ENCODE results near the gene TOE1. TPM values are rescaled to one million over a fixed set of nuclear protein-coding genes. Genes with fewer than 3 reads are reported as not detected.

The TOE1 gene
- total and polyA plus RNA-seq, 9 of the 15 experiments (the other 6 are each of a cell fraction or from before 2014, with no cell fraction given) = 32.1 to 85.7 (median 38.0) TPM

DNA sequence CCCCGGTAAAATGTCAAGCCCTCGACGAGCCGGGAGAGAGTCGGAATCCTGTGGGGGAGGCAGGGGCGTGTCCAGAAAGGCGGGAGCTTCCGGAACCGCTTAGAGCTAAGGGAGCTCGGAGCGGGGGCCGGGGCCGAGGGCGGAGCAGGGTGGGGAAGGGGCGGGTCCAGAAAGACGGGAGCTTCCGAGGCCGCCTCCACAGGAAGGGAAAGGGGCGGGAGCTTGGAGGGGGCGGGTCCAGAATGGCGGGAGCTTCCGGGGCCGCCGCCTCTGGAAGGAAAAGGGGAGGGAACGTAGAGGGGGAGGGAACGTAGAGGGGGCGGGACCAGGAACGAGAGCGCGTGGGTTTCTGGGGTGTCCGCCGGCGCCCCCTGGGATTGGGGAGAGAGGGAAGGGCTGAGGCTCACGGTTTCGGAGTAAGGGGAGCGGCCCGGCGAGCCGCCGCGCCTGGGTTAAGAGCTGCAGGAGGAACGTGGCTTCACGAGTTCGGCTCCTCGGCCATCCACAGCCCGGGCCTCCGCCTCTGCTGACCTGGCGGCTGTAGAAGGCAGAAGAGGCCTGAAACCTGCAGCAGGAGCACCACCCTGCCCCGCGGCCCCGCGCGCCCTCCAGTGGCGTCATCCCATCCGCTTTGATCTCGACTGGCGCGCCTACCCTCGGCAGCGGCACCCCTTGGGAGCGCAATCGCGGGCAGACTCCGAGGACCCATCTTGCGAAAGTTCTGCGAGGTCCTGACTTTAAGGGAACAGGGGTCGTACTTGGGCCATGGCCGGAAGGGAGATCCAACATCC, 36.3 kb upstream of the TOE1 start (continued):
- TF ChIP-seq, protein P1, sequence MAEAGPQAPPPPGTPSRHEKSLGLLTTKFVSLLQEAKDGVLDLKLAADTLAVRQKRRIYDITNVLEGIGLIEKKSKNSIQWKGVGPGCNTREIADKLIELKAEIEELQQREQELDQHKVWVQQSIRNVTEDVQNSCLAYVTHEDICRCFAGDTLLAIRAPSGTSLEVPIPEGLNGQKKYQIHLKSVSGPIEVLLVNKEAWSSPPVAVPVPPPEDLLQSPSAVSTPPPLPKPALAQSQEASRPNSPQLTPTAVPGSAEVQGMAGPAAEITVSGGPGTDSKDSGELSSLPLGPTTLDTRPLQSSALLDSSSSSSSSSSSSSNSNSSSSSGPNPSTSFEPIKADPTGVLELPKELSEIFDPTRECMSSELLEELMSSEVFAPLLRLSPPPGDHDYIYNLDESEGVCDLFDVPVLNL (CRISPR knock-in tag; IDR thresholded peaks at IDR 0.05; ENCODE audit: low read depth) = 0 out of 2 replicates have a peak, but pooled peaks have one; percentile 50
- peak; percentile 88 for TF ChIP-seq CC2D1A (IDR thresholded peaks at IDR 0.05)
- peak; percentile 84 for TF ChIP-seq SMARCA5 (IDR thresholded peaks at IDR 0.05)
- TF ChIP-seq KLF1 (tag; IDR thresholded peaks at IDR 0.05) = peak; percentile 11
- peak; percentile 87 for TF ChIP-seq GABPB1 (CRISPR knock-in tag; IDR thresholded peaks at IDR 0.05)
- TF ChIP-seq MIER1 (IDR thresholded peaks at IDR 0.05; ENCODE audit: low read depth) = no peak
- no peak for TF ChIP-seq ZC3H8 (IDR thresholded peaks at IDR 0.05)
- no peak for TF ChIP-seq FOS (IDR thresholded peaks at IDR 0.05; ENCODE audit: extremely low read depth, insufficient read length)
- TF ChIP-seq, protein P2, sequence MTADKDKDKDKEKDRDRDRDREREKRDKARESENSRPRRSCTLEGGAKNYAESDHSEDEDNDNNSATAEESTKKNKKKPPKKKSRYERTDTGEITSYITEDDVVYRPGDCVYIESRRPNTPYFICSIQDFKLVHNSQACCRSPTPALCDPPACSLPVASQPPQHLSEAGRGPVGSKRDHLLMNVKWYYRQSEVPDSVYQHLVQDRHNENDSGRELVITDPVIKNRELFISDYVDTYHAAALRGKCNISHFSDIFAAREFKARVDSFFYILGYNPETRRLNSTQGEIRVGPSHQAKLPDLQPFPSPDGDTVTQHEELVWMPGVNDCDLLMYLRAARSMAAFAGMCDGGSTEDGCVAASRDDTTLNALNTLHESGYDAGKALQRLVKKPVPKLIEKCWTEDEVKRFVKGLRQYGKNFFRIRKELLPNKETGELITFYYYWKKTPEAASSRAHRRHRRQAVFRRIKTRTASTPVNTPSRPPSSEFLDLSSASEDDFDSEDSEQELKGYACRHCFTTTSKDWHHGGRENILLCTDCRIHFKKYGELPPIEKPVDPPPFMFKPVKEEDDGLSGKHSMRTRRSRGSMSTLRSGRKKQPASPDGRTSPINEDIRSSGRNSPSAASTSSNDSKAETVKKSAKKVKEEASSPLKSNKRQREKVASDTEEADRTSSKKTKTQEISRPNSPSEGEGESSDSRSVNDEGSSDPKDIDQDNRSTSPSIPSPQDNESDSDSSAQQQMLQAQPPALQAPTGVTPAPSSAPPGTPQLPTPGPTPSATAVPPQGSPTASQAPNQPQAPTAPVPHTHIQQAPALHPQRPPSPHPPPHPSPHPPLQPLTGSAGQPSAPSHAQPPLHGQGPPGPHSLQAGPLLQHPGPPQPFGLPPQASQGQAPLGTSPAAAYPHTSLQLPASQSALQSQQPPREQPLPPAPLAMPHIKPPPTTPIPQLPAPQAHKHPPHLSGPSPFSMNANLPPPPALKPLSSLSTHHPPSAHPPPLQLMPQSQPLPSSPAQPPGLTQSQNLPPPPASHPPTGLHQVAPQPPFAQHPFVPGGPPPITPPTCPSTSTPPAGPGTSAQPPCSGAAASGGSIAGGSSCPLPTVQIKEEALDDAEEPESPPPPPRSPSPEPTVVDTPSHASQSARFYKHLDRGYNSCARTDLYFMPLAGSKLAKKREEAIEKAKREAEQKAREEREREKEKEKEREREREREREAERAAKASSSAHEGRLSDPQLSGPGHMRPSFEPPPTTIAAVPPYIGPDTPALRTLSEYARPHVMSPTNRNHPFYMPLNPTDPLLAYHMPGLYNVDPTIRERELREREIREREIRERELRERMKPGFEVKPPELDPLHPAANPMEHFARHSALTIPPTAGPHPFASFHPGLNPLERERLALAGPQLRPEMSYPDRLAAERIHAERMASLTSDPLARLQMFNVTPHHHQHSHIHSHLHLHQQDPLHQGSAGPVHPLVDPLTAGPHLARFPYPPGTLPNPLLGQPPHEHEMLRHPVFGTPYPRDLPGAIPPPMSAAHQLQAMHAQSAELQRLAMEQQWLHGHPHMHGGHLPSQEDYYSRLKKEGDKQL (CRISPR knock-in tag; IDR thresholded peaks at IDR 0.05; ENCODE audit: borderline replicate concordance) = no peak
- TF ChIP-seq, protein P3, sequence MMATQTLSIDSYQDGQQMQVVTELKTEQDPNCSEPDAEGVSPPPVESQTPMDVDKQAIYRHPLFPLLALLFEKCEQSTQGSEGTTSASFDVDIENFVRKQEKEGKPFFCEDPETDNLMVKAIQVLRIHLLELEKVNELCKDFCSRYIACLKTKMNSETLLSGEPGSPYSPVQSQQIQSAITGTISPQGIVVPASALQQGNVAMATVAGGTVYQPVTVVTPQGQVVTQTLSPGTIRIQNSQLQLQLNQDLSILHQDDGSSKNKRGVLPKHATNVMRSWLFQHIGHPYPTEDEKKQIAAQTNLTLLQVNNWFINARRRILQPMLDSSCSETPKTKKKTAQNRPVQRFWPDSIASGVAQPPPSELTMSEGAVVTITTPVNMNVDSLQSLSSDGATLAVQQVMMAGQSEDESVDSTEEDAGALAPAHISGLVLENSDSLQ (IDR thresholded peaks at IDR 0.05) = no peak; the same call in 1 of the 2 replicates
- no peak for TF ChIP-seq ZNF174 (CRISPR knock-in tag; IDR thresholded peaks at IDR 0.05)
- TF ChIP-seq SNRNP70 (optimal IDR thresholded peaks at IDR 0.05; ENCODE audit: low read depth, low read length) = no peak
- TF ChIP-seq NEUROD1 (IDR thresholded peaks at IDR 0.05; ENCODE audit: borderline replicate concordance, low read depth, low read length, partially characterized antibody) = peak; percentile 29
- TF ChIP-seq, protein P4, sequence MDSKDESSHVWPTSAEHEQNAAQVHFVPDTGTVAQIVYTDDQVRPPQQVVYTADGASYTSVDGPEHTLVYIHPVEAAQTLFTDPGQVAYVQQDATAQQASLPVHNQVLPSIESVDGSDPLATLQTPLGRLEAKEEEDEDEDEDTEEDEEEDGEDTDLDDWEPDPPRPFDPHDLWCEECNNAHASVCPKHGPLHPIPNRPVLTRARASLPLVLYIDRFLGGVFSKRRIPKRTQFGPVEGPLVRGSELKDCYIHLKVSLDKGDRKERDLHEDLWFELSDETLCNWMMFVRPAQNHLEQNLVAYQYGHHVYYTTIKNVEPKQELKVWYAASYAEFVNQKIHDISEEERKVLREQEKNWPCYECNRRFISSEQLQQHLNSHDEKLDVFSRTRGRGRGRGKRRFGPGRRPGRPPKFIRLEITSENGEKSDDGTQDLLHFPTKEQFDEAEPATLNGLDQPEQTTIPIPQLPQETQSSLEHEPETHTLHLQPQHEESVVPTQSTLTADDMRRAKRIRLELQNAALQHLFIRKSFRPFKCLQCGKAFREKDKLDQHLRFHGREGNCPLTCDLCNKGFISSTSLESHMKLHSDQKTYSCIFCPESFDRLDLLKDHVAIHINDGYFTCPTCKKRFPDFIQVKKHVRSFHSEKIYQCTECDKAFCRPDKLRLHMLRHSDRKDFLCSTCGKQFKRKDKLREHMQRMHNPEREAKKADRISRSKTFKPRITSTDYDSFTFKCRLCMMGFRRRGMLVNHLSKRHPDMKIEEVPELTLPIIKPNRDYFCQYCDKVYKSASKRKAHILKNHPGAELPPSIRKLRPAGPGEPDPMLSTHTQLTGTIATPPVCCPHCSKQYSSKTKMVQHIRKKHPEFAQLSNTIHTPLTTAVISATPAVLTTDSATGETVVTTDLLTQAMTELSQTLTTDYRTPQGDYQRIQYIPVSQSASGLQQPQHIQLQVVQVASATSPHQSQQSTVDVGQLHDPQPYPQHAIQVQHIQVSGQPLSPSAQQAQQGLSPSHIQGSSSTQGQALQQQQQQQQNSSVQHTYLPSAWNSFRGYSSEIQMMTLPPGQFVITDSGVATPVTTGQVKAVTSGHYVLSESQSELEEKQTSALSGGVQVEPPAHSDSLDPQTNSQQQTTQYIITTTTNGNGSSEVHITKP (IDR thresholded peaks at IDR 0.05; ENCODE audit: partially characterized antibody) = no peak
- TF ChIP-seq ZNF24 (IDR thresholded peaks at IDR 0.05) = peak; percentile 77
- TF ChIP-seq ZC3H11A (IDR thresholded peaks at IDR 0.05; ENCODE audit: low read depth, low read length) = no peak

All from K562 (cell line).